DMS114 treated with DMSO at 0.1 percent for 48 hours (cell line): Measurements from ENCODE around the gene DOC2A.
A peak's percentile ranks its signal among the peaks of the same experiment; 100 is the strongest.

Source experiments
- DNase-seq: peaks from one replicate; lab custom pipeline; 2025; ENCODE audit not compliant: unreplicated experiment; lab: John Stamatoyannopoulos, UW

The DOC2A gene

DNA sequence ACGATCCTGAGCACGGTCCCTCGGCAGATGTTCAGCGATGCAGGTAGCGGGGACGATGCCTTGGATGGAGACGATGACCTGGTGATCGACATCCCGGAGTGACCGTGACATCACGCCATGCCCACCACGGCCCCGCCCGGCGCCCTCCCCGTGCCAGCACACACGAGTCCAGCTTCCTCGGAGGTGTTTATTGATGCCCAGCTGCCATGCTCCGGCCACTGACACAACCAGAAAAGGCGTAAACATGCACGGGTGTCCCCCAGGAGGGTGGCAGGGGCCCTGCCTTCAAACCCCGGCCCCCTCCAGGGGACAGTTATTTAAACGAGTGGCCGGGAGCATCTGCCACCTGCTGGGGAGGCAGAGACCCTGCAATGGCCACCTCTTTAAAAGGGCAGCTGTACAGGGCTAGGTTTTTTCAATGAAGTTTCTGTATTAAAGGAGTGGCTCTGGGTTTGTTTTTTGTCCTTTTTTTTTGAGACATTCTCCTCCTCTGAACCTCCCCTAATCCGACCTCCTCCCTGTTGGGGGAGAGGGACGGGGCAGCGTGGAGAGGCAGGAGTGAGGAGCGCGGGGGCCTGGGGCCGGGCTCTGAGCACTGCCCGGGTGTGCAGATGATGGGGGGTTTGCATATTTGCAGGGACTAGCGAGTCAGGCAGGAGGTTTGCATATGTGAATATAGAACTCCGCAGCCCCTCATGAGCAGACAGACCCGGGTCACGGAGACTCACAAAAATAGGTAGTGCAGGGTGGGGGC lies 5.3 kb downstream of the DOC2A start:
- peak; percentile 42 for DNase-seq

DNA sequence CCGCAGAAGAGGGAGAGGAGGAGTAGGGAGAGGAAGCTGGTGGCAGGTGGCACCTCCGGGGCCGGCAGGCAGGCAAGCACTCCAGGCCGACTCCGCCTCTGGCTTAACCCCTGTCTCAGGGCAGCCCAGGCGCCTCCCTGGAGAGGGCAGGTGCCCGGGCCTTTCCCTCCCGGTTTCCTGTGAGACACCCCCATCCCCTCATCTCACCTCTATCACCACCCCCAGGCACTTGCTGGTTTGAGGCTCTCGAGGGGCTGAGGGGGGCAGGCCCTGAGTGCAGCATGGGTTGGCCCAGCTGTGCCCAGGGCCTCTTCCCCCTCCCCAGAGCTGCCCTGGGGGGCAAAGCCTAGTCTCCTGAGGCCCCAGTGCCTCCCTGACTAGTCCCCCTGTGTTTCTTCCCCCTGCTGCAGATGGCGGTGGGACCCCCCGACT lies 6.0 kb downstream of the DOC2A start:
- no peak for DNase-seq

DNA sequence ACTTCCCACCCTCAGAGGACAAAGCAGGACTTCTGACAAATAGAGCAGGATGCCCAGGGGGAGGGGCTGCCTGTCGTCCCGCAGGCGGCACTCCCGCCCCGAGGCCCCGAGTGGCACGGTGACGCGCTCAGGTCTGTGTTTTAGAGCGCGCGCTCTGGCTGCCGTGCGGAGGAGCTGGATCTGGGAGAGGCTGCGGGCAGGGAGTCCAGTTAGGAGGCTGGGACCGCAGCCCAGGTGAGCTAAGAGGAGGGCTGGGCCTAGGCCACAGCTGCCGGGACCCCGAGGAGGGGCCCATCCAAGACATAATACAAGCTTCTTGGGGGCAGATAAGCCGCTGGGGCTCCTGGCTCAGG lies 6.4 kb downstream of the DOC2A start:
- no peak for DNase-seq

DNA sequence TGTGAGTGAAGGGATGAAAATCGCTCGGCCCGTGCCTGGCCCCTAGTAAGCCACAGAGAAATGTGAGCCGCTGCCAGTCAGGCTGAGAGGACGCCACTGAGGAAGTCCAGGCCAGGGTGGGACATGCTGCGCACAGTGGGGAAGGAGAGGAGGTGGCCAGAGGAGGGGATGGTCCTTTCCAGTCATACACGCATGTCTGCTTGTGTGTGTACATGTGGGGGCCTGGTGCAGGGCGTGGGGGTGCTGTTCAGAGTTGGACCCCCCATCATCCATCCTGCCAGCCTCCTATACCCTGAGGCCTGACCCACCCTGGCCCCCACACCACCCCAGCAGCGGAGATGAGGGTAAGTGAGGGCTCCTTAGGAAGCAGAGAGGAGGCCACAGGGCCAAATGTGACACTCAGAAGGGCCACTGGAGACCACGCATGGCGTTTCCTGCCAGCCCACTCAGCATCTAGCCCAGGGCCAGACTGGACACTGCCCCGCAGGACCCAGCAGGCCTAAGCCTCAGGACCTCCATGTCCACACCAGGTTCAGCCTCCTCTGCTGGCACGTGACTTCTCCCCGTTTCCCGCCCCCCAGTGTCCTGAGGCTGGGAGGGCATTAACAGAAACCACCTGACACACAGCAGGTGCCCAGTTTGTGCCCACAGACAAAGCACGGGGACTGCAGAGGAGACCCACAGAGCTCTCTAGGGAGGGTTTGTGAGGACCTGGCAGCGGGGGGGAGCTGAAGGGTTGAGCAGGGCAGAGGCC lies 7.0 kb downstream of the DOC2A start:
- DNase-seq: no peak

DNA sequence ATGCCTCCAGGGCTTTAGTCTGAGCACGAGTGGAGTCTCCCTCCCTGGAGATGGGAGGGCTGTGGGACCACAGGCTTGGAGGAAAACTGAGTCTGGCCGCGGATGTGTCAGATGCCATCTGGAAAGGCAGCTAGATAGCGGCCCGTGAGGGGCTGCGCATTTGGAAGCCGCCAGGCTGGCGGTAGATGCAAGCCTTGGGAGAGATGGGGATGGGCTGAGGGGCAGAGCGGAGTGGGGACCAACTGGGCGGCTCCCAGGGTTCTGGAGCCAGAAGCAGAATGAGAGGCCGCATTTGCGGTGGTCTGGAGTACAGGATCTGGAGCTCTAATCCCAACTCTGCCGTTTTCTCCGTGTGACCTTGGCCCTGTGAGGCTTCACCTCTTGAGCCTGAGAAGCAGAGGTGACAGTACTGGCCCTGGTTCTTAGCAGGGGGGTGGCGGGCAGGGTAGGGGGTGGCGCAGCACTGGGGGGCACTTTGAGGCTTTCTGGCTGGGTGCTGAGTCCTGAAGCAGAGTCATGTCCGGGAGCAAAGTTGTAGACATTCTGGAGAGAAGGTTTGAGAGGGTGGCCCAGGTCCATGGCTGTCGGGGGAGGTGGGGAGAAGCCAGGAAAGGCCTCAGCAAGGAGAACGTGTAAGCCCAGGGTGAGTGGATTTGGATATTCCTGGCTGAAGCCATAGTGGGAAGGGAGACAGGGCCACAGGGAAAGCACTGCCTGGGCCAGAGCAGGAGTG lies 8.0 kb downstream of the DOC2A start:
- no peak for DNase-seq

DNA sequence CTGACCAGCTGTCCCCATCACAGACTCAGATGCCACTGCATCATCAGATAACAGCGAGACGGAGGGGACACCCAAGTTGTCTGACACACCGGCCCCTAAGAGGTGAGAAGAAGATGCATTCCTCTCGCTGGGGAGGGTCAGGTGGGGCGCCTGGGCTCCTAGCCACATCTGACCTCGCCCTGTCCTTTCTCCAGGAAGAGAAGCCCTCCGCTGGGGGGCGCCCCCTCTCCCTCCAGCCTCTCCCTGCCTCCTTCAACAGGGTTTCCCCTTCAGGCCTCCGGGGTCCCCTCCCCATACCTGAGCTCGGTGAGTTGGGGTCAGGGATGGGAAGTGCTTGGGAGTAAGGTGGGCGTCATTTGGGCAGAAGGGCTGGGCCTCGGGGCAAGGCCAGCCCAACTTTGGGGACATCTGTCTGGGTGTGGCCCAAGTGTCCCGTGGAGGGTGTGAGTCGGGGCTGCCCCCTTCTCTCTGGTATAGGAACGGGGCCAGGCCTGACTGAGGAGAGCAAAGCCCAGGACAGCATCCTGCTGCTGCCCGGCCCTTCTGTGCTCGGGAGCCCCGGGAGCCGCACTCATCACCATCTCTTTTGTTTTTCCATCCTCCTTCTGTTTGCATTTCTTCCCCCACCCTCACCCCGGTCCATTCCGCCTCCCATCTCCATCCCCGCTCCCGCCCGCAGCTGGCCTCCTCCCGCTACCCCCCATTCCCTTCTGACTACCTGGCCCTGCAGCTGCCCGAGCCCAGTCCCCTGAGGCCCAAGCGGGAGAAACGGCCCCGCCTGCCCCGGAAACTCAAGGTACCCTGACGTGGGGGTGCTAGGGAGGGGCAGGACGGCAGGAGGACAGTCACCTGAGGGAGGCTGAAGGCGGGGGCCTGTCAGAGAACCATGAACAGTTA lies 9.8 kb downstream of the DOC2A start:
- no peak for DNase-seq

DNA sequence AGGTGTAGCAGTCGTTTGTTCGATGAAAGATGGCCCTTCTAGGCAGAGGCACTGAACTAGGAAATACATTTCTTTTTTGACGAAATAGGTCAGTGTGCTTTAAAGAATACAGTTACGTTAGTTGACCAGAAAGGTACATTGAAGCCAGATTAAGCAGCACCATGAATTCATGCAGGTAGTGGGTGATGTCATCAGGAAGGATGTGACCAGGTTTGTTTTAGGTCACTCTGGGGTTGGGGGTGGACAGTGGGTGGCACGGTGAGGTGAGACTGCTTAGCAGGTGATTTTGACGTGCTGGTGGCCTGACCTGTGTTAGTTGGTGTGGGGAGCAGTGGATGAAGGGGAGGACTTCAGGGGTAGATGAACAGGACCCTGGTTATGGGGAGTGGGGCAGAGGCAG lies 11.2 kb downstream of the DOC2A start:
- DNase-seq: no peak

DNA sequence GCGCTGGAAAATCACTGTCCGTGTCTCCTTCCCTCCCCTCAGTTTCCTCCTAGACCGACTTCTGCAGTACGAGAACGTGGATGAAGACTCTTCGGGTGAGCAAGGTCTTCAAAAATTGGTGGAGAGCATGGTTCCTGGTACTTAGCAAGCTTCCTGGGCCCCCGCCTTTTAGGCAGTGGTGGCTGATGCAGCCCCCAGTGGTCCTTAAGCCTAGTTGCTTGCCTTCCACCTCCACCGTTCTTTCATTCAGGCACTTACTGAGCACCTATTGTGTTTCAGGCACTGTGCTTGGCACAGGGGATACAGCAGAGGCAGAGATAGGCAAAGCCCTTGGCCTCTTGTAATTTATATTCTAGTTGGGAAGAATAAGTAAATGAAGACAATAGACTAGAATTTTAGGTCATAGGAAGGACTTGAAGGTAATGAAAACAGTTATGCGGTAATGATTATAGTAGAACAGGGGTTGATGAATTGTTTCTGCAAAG lies 14.0 kb downstream of the DOC2A start:
- no peak for DNase-seq

DNA sequence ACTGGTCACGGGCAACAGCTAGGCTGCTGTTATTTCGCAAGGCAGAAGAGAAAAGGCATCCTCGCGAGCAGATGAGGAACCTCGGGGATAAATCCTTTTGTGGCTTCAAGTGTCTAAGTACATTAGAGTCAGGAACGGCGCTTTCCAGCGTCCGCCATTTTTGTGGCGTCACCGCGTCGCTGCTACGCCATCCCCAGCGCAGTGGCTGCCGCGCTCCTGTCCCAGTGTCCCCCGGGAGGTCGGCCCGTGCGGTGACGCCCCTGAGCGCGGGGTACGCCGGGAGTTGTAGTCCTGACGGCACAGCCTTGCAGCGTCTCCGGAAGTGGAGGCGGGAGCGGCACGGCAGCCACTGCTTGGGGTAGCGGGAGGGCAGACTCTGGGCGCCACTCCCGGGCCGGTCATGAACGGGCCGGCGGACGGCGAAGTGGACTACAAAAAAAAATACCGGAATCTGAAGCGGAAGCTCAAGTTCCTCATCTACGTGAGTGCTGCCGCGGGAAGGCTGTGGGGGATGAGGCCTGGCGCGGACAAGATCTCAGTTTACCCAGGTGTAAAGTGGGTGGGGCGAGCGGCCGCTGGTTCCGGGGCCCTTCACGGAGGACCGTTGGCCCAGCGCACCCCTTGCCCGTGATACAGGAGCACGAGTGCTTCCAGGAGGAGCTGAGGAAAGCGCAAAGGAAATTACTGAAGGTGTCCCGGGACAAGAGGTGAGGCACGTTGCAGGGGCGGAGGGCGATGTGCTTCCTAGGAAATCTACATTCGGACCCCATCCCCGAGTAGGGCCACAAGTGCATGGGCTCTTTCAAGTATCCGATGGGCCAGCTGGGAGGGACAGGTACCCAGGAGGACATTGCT lies 14.7 kb downstream of the DOC2A start, which contains the start of gene INO80E:
Gene INO80E, plus strand, starts transcription at position 331 of the 855 bp plus-strand sequence. Its CDS starts 70 bp downstream, at position 401.
- peak; percentile 90 for DNase-seq

DNA sequence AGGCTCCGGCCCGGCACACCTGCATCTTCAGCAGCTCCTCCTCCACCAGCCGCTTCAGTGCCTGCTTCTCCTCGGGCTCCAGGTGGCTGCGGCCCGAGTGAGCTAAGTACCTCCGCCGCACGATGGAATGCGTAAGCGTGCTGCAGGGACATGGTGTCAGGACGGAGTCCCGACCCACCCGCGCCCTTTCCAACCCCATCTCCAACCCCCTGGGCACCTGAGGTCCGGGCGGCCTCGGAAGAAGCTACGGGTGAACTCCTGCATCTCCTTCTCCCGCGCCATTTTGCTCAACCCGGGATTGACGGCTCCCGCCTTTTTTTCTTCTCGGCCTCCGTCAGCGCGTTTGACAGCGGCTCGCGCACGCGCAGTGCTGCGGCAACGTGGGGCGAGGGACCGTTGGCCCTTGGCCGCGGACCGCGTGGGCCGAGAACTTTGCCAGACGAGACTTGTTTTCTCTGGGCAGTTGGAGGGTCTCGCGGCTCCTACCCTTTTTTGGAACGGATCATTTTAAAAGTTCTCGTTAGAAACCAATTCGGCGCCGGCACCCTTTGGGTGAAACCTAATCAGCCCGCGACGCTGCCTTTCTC lies 15.4 kb downstream of the DOC2A start, which contains the start of gene HIRIP3:
Gene HIRIP3, minus strand, starts transcription at position 294 of the 587 bp plus-strand sequence. Its CDS starts 12 bp downstream, at position 282.
- peak; percentile 65 for DNase-seq

DNA sequence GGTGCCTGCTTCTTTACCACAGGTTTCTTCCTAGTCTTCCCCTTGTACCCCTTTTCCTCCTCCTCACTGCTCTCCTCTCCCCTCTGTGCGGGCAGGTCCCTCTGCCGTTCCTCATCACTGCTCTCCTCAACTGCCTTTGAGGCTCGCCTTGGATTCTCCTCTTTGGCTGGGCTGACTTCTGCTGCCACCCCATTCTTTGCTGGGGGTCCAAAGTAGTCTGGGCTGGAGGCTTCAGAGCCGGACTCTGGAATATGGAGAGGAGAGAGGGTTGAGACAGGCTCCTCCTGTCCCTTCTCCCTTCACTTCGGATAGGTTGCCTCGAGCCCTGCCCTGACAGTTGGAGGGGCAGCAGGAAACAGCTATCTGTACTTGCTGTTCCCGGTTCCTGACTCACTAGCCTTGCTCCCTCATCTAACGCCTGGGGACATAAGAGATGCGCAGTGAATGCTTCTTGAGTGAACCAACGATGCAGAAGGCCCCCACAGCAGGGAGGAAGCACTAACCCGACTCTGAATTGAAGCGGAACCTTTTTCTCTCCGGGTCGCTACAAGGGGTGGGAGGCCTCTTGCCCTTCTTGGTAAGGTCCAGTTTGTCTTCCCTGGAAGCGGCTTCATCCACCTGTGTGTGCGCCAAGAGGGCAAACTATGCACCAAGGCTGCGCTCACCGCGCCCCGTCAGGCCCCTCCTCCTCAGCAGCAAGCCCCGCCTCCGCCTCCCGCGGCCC lies 16.1 kb downstream of the DOC2A start:
- no peak for DNase-seq

DNA sequence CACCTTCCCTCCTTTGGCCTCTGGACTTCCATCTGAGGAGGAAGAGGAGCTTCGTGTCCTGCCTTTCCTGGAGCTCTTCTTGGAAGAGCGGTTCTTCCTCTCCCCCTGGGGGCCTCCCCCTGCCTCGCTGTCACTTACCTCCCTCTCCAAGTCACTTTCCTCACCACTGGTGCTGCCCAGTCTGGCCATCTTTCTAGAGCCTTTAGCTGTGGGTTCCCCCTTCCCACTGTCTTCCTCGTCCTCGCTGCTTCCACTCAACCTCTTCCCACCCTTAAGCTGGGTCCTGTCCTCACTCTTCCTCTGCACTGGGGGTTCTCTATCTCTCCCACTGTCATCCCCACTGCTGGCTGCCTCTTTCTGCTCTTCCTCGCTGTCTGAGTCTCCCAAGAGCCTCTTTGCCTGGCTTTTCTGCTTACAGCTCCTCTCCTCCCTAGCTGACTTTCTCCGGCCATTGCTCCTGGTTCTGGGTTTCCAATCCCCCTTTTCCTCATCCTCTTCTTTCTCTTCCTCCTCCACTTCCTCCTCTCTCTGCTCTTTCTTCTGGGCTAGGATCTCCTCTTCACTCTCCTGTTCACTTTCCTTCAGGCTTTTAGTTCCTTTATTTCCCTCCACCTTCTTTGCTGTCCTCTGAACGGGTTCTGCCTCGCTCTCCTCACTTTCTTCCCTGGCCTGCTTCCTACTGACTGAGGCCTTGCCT lies 16.8 kb downstream of the DOC2A start:
- no peak for DNase-seq

DNA sequence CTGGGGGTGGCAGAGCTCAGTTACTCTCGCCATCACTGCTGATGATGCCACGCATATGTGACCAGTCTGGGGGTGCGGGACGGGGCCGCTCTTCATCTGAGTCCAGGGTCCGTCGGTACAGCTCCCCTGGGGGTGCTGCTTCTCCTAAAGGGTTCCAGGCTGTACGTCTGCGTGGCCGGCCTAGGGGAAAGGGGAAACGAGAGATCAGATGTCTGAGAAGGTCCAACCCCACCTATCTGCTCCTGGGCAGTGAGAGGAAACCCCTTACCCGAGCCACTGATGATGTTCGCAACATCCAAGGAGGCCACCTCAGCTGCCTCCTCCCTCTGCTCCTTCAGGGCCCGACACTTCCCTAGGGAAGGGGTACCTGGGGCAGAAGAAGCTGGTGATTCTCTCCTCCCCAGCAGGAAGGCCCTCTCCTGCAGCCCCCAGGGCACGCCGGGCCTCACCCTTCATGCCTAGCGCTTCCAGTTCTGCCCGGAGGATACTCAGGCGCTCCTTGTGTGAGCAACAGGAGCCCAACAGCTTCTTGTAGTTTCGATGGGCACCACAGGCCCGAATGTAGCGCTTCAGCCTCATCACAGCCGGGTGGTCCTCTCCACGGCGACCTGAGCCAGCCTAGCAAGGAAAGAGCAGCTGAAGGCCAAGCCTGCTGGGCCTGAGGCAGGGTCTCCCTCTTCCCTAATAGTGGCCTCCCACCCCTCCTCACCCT lies 17.5 kb downstream of the DOC2A start:
- DNase-seq: no peak

DNA sequence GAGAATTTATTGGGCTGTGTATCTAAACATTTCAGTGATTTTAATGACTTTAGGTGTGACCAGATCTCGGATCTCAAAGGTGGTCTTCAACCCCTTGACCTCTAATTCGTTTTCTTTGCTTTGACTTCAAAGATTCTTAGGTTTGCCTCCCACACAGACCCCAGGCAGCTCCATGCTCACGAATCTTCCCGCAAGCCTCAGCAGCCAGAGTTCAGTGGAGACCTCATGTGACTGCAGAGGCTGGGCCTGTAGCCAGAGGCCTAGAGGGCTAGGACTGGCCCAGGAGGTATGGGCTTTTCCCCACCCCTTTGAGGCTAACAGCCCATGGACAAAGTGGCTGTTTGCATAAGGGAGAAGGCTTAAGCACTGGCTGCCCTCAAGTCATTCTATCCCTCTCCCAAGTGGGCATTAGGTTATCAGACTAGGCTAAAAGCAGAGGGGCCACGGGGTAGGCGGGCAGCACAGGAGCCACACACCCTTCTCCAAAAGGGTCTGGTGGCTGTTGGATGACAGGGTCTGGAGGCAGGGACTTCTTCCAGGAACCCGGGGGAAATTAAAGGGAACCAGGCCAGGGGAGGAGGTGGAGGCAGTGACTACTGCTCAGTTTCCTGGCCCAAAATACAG lies 18.4 kb downstream of the DOC2A start:
- DNase-seq: no peak

DNA sequence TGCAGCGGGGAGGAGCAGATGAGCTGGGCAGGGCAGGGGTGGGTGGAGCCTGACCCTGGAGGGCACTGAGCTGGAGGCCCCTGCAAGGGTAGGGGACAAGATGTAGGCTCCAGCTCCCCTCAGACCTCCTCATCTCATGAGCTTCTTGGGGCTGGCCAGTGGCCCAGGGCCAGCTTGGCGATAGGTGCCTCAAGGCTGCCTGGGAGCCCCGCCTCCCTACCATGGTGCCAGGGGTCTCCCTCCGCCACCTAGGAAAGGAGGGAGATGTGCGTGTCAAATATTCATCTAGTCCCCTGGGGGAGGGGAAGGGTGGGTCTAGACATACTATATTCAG lies 19.3 kb downstream of the DOC2A start:
- no peak for DNase-seq

DNA sequence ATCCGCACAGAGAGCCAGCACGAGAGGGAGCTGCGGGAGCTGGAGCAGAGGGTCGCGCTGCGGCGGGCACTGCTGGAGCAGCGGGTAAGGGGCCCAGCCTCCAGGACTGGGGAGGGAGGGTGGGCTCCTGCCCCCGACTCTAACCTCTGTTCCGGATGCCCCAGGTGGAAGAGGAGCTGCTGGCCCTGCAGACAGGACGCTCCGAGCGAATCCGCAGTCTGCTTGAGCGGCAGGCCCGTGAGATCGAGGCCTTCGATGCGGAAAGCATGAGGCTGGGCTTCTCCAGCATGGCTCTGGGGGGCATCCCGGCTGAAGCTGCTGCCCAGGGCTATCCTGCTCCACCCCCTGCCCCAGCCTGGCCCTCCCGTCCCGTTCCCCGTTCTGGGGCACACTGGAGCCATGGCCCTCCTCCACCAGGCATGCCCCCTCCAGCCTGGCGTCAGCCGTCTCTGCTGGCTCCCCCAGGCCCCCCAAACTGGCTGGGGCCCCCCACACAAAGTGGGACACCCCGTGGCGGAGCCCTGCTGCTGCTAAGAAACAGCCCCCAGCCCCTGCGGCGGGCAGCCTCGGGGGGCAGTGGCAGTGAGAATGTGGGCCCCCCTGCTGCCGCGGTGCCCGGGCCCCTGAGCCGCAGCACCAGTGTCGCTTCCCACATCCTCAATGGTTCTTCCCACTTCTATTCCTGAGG lies 19.8 kb downstream of the DOC2A start:
- no peak for DNase-seq
